Measurements from ENCODE around the gene BHLHA15. TPM values are rescaled to one million over a fixed set of nuclear protein-coding genes. Genes with fewer than 3 reads are reported as not detected.

BHLHA15 gene
- total RNA-seq, 2 donors from 2014 or later: 247 to 584 TPM

GRCh38 chr7:98194672-98195457 is 16.4 kb upstream of the BHLHA15 start:
- H3K4me3 ChIP-seq: no peak overlapping the region
- no peak for DNase-seq
- 90 to 95% methylated on average over 7 to 8 of the region's 8 CpGs for WGBS, 2 donors
- TF ChIP-seq POLR2A (IDR thresholded peaks at IDR 0.05) (no peak), CTCF (IDR thresholded peaks at IDR 0.05) (no peak)
- ATAC-seq: no peak
- intact Hi-C loops (cut with DNase I): no loop called here
- H3K9me3 ChIP-seq: no peaks in the 10 kb centered on the region
- H3K36me3 ChIP-seq (replicated peaks in 1 of 2; ENCODE audit: insufficient read depth in 1 of 2, low read depth in 2 of 2): peaks cover 8 to 14% of the 10 kb centered on the region in 2 donors
- no peaks in the 10 kb centered on the region for H3K27me3 ChIP-seq
- no peaks in the 10 kb centered on the region for H3K4me1 ChIP-seq
- no peak overlapping the region for H3K27ac ChIP-seq

GRCh38 chr7:98196706-98197605 is 14.3 kb upstream of the BHLHA15 start:
- Histone ChIP-seq H3K4me3 (no peak overlapping the region), H3K4me1 (no peaks in the 10 kb centered on the region), H3K9me3 (no peaks in the 10 kb centered on the region), H3K27ac (no peak overlapping the region), H3K27me3 (no peaks in the 10 kb centered on the region), H3K36me3 (replicated peaks in 1 of 2; ENCODE audit: insufficient read depth in 1 of 2, low read depth in 2 of 2) (peaks cover 3 to 9% of the 10 kb centered on the region in 2 donors)
- DNase-seq (no peak), ATAC-seq (no peak)
- TF ChIP-seq POLR2A (IDR thresholded peaks at IDR 0.05) (no peak), CTCF (IDR thresholded peaks at IDR 0.05) (no peak)
- 82 to 91% methylated on average over 16 of the region's 16 CpGs for WGBS, 2 donors
- intact Hi-C loops (cut with DNase I): no loop called here

GRCh38 chr7:98199131-98199530 is 12.1 kb upstream of the BHLHA15 start:
- 94 to 95% methylated on average over 5 of the region's 5 CpGs for WGBS, 2 donors
- H3K4me3 ChIP-seq: no peak overlapping the region
- no peaks in the 10 kb centered on the region for H3K4me1 ChIP-seq
- intact Hi-C loops (cut with DNase I): no loop called here
- H3K36me3 ChIP-seq (replicated peaks in 1 of 2; ENCODE audit: insufficient read depth in 1 of 2, low read depth in 2 of 2): peaks cover 0 to 2% of the 10 kb centered on the region in 2 donors
- TF ChIP-seq CTCF (IDR thresholded peaks at IDR 0.05) (no peak), POLR2A (IDR thresholded peaks at IDR 0.05) (no peak)
- no peaks in the 10 kb centered on the region for H3K9me3 ChIP-seq
- DNase-seq (no peak), ATAC-seq (no peak)
- no peak overlapping the region for H3K27ac ChIP-seq
- no peaks in the 10 kb centered on the region for H3K27me3 ChIP-seq

- no peak for TF ChIP-seq CTCF (IDR thresholded peaks at IDR 0.05)
- Histone ChIP-seq H3K4me1 (no peaks in the 10 kb centered on the region), H3K27ac (no peak overlapping the region), H3K9me3 (no peaks in the 10 kb centered on the region), H3K4me3 (no peak overlapping the region), H3K36me3 (replicated peaks in 1 of 2; ENCODE audit: insufficient read depth in 1 of 2, low read depth in 2 of 2) (peaks cover 0 to under 1% of the 10 kb centered on the region in 2 donors), H3K27me3 (no peaks in the 10 kb centered on the region)
- 84 to 91% methylated on average over 6 of the region's 6 CpGs for WGBS, 2 donors
- intact Hi-C loops (cut with DNase I): no loop called here
- DNase-seq (no peak), ATAC-seq (no peak)
Observed at GRCh38 chr7:98200364-98200763, 10.9 kb upstream of the BHLHA15 start.

Data from body of pancreas (tissue), 4 donors.